Keratinocyte (primary cell): ENCODE data around the gene SPAG9.

Source experiments
- CTCF ChIP-seq, 3 experiments: IDR thresholded peaks in 1 of 3; conservative IDR thresholded peaks in 1 of 3; optimal IDR thresholded peaks in 1 of 3; 2 replicates in 2 of 3; 3 replicates in 1 of 3; pipeline versions ENCODE3 to v1.5.1; 2011; ENCODE audit warnings: low read length in 3 of 3, mild to moderate bottlenecking in 3 of 3, moderate library complexity in 2 of 3, control low read depth in 1 of 3, inconsistent platforms in 1 of 3; ENCODE audit not compliant: insufficient read depth in 2 of 3; ENCODE audit errors: extremely low read depth in 1 of 3
- EZH2 ChIP-seq: IDR thresholded peaks from one replicate; pipeline ENCODE4 v1.6.1; 2012; ENCODE audit warnings: inconsistent platforms, mild to moderate bottlenecking, low read length, moderate library complexity

- TF ChIP-seq CTCF (optimal IDR thresholded peaks at IDR 0.05 in 1 of 3, IDR thresholded peaks at IDR 0.05 in 1 of 3, conservative IDR thresholded peaks at IDR 0.05 in 1 of 3; ENCODE audit: extremely low read depth in 1 of 3, insufficient read depth in 2 of 3, low read length in 3 of 3), result no peak
- TF ChIP-seq EZH2, result no peak
Measured at GRCh38 chr17:50934161-50934560, 186.5 kb downstream of the SPAG9 start.
